Measurements from ENCODE around the gene PTPRD.

DNA sequence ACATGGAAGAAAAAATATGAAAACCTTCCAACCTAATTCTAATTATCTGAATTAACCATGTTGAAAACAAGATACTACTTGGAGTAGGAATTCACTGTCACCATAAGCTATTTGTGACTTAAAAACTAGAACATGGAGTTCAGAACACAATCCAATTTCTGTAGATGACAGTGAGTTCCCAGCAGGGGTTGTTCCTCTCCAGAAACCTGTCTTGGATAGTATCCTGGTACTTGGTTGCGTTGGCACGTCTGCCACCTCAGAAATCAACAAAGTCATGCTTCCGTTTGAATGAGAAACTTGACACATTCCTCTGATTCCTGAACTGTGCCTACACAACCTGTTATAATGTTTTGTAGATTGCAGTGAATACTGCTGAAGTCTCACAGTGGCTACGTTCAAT lies 2023.3 kb downstream of the PTPRD start:
- no peak for TF ChIP-seq POLR2AphosphoS5 (IDR thresholded peaks at IDR 0.05; ENCODE audit: borderline replicate concordance, low read depth, low read length)
- TF ChIP-seq FOXP2 (optimal IDR thresholded peaks at IDR 0.05; ENCODE audit: control extremely low read depth, extremely low read length, insufficient read depth), result no peak
- no peak for TF ChIP-seq EZH2 (IDR thresholded peaks at IDR 0.05)
